GM21515 (cell line): ENCODE data around the gene NUP214.

ENCODE experiments used
- ATAC-seq: cut with Tn5 transposase; IDR thresholded peaks from one replicate; pipeline ENCODE4 v1.9.1; 2021; ENCODE audit not compliant: unreplicated experiment

Gene NUP214

GRCh38 chr9:131125288-131126058 lies at the start of gene NUP214:
TSS of gene NUP214 (plus strand) at chr9:131125586. CDS start at chr9:131125705, 119 bp downstream.
- ATAC-seq: peak; percentile 90

GRCh38 chr9:131076347-131077195 lies 48.8 kb upstream of the NUP214 start:
- no peak for ATAC-seq

- no peak for ATAC-seq
Measured at GRCh38 chr9:131078427-131079366, 46.7 kb upstream of the NUP214 start.

GRCh38 chr9:131080589-131080988 lies 44.8 kb upstream of the NUP214 start:
- no peak for ATAC-seq

- ATAC-seq: no peak
Measured at GRCh38 chr9:131081868-131082267, 43.5 kb upstream of the NUP214 start.

- no peak for ATAC-seq
Measured at GRCh38 chr9:131082774-131083512, 42.4 kb upstream of the NUP214 start.

- no peak for ATAC-seq
Measured at GRCh38 chr9:131084661-131085369, 40.6 kb upstream of the NUP214 start.

- ATAC-seq: no peak
Measured at GRCh38 chr9:131085370-131086122, 39.8 kb upstream of the NUP214 start.

- no peak for ATAC-seq
Measured at GRCh38 chr9:131087354-131087893, 38.0 kb upstream of the NUP214 start.

GRCh38 chr9:131090025-131090787 lies 35.2 kb upstream of the NUP214 start:
- ATAC-seq: no peak

GRCh38 chr9:131091352-131091992 lies 33.9 kb upstream of the NUP214 start:
- no peak for ATAC-seq

GRCh38 chr9:131092030-131092429 lies 33.4 kb upstream of the NUP214 start:
- no peak for ATAC-seq

- no peak for ATAC-seq
Measured at GRCh38 chr9:131092548-131093440, 32.6 kb upstream of the NUP214 start.

- ATAC-seq: no peak
Measured at GRCh38 chr9:131094015-131094414, 31.4 kb upstream of the NUP214 start.

GRCh38 chr9:131094622-131095021 lies 30.8 kb upstream of the NUP214 start:
- ATAC-seq: no peak

GRCh38 chr9:131095666-131096268 lies 29.6 kb upstream of the NUP214 start:
- no peak for ATAC-seq
